ENCODE measurements around the gene ATP8A1.

ATP8A1 gene

DNA sequence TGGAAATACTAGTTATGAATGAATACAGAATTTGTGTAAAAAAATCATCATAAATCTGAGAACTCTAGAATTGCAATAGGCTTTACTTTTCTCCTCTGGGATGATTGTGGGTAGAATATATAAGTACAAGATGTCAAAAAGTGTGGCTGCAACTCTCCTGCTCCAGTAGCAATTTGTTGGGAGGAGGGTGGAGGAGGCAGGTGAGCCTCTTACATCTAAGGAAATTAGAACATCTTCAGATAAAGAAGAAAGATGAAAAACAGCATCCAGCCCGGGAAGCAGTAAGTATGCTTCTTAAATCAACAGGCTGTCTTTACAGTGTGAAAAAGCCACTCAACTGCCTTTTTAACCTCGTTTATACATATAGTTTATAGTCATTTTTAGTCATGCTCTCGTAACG lies 83.7 kb downstream of the ATP8A1 start:
- no peak for TF ChIP-seq CTCF (IDR thresholded peaks at IDR 0.05; ENCODE audit: low read depth, low read length)
- no peak overlapping the region for H3K4me3 ChIP-seq (ENCODE audit: low read depth, low read length)

DNA sequence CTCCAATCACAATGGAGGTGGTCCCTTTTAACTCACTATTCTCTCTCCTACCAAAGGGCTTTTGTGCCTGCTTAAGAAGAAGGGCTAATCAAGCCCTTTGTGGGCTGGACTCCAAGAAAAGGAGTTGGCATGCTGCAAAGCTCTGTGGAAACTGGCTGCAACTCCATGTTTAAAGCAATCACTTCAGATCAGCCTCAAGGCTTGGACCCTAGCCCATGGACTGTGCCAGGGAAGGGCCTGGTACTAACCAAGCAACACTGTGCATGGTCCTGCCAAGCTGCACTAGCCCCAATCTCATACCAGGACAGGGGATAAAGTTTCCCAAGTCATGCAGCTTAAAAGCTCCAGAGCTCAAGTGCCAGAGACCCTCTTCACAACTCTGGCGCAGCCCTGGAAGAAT lies 86.7 kb downstream of the ATP8A1 start:
- no peak overlapping the region for H3K4me3 ChIP-seq (ENCODE audit: low read depth, low read length)
- no peak for TF ChIP-seq CTCF (IDR thresholded peaks at IDR 0.05; ENCODE audit: low read depth, low read length)

GRCh38 chr4:42568610-42569207 lies 88.2 kb downstream of the ATP8A1 start:
- H3K4me3 ChIP-seq (ENCODE audit: low read depth, low read length): no peak overlapping the region
- peak; percentile 31; the same call in 1 of the 2 replicates for TF ChIP-seq CTCF (IDR thresholded peaks at IDR 0.05; ENCODE audit: low read depth, low read length)

- TF ChIP-seq CTCF (IDR thresholded peaks at IDR 0.05; ENCODE audit: low read depth, low read length): no peak
Observed at GRCh38 chr4:42566835-42567234, 90.1 kb downstream of the ATP8A1 start.

DNA sequence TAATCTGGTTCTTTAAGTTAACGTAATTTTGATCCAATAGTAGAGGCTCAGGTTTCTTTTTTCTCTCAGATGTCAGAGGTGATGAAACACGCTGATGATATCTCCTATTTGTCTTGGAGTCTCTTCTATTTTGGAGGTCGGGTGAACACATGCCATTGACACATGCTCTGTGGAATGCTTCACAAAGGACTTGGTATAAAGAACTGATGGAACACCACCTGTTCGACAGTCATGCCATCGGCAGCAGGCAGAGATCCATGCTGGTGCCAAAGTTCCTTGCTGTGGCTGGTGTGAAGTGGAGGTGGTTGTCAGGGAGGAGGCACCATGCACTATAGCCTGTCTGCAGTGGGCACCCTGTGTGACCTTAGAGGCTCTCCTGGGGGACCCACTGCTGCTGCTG lies 94.9 kb downstream of the ATP8A1 start:
- no peak overlapping the region for H3K4me3 ChIP-seq (ENCODE audit: low read depth, low read length)
- TF ChIP-seq CTCF (IDR thresholded peaks at IDR 0.05; ENCODE audit: low read depth, low read length): no peak

More at GRCh38 chr4:42566835-42567234, 90.1 kb downstream of the ATP8A1 start:
- H3K4me3 ChIP-seq (ENCODE audit: low read depth, low read length): no peak overlapping the region

- no peak overlapping the region for H3K4me3 ChIP-seq (ENCODE audit: low read depth, low read length)
- TF ChIP-seq CTCF (IDR thresholded peaks at IDR 0.05; ENCODE audit: low read depth, low read length): no peak
Observed at GRCh38 chr4:42561031-42561430, 95.9 kb downstream of the ATP8A1 start.

DNA sequence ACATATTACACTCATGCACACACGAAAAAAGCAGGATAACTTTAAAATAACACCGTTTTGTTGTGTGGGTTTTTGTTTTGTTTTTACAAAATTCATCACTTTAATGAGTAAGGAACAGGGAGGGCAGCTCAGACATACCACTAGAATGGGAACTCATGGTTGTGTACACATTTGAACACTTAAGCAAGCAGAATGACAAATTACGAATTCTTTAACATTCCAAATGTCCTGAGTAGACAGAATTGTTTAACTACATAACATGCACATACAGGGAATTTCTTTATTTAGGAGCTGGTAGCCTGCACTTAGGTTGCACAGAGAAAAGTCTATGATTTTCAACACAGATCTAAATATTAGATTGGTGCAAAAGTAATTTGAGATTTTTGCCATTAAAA lies 96.4 kb downstream of the ATP8A1 start:
- no peak overlapping the region for H3K4me3 ChIP-seq (ENCODE audit: low read depth, low read length)
- no peak for TF ChIP-seq CTCF (IDR thresholded peaks at IDR 0.05; ENCODE audit: low read depth, low read length)
